ENCODE data around the gene PAWR.

The PAWR gene

GRCh38 chr12:79698966-79699365, 8.2 kb upstream of the PAWR start:
- no peak for TF ChIP-seq EGR1 (IDR thresholded peaks at IDR 0.05)
- TF ChIP-seq TCF12 (IDR thresholded peaks at IDR 0.05; ENCODE audit: low read depth) = no peak
- TF ChIP-seq YY1 (IDR thresholded peaks at IDR 0.05; ENCODE audit: low read depth) = no peak
- no peak for TF ChIP-seq FOXM1 (IDR thresholded peaks at IDR 0.05; ENCODE audit: borderline replicate concordance, low read depth)
- TF ChIP-seq CREB1 (IDR thresholded peaks at IDR 0.05; ENCODE audit: low read depth) = no peak
- TF ChIP-seq USF1 (IDR thresholded peaks at IDR 0.05) = no peak
- no peak for TF ChIP-seq TEAD4 (IDR thresholded peaks at IDR 0.05)
- TF ChIP-seq RAD21 (IDR thresholded peaks at IDR 0.05; ENCODE audit: low read depth) = no peak
- TF ChIP-seq CEBPB (IDR thresholded peaks at IDR 0.05) = no peak
- no peak for TF ChIP-seq REST (IDR thresholded peaks at IDR 0.05; ENCODE audit: low read depth)
- TF ChIP-seq TAF1 (IDR thresholded peaks at IDR 0.05; ENCODE audit: low read depth) = no peak
- TF ChIP-seq MAX (IDR thresholded peaks at IDR 0.05) = no peak
- no peak for TF ChIP-seq ZBTB7A (IDR thresholded peaks at IDR 0.05; ENCODE audit: low read depth)
- no peak for TF ChIP-seq NFIC (IDR thresholded peaks at IDR 0.05)
- no peak for TF ChIP-seq EP300 (IDR thresholded peaks at IDR 0.05; ENCODE audit: borderline replicate concordance)

GRCh38 chr12:79696416-79696815, 5.7 kb upstream of the PAWR start:
- TF ChIP-seq CREB1 (IDR thresholded peaks at IDR 0.05; ENCODE audit: low read depth) = no peak
- no peak for TF ChIP-seq EP300 (IDR thresholded peaks at IDR 0.05; ENCODE audit: borderline replicate concordance)
- no peak for TF ChIP-seq TCF12 (IDR thresholded peaks at IDR 0.05; ENCODE audit: low read depth)
- TF ChIP-seq RAD21 (IDR thresholded peaks at IDR 0.05; ENCODE audit: low read depth) = no peak
- TF ChIP-seq EGR1 (IDR thresholded peaks at IDR 0.05) = no peak
- no peak for TF ChIP-seq REST (IDR thresholded peaks at IDR 0.05; ENCODE audit: low read depth)
- TF ChIP-seq TEAD4 (IDR thresholded peaks at IDR 0.05) = no peak
- no peak for TF ChIP-seq TAF1 (IDR thresholded peaks at IDR 0.05; ENCODE audit: low read depth)

GRCh38 chr12:79692860-79693577, 2.3 kb upstream of the PAWR start:
- TF ChIP-seq REST (IDR thresholded peaks at IDR 0.05; ENCODE audit: low read depth) (no peak), TAF1 (IDR thresholded peaks at IDR 0.05; ENCODE audit: low read depth) (no peak), EGR1 (IDR thresholded peaks at IDR 0.05) (no peak), CEBPB (IDR thresholded peaks at IDR 0.05) (no peak), TEAD4 (IDR thresholded peaks at IDR 0.05) (no peak), FOXM1 (IDR thresholded peaks at IDR 0.05; ENCODE audit: borderline replicate concordance, low read depth) (no peak), CREB1 (IDR thresholded peaks at IDR 0.05; ENCODE audit: low read depth) (no peak), YY1 (IDR thresholded peaks at IDR 0.05; ENCODE audit: low read depth) (no peak), RAD21 (IDR thresholded peaks at IDR 0.05; ENCODE audit: low read depth) (no peak), TCF12 (IDR thresholded peaks at IDR 0.05; ENCODE audit: low read depth) (no peak), MAX (IDR thresholded peaks at IDR 0.05) (no peak), EP300 (IDR thresholded peaks at IDR 0.05; ENCODE audit: borderline replicate concordance) (no peak), NFIC (IDR thresholded peaks at IDR 0.05) (no peak)

GRCh38 chr12:79691511-79692248, 916 bp upstream of the PAWR start:
- TF ChIP-seq CEBPB (IDR thresholded peaks at IDR 0.05) (no peak), USF1 (IDR thresholded peaks at IDR 0.05) (no peak), MAX (IDR thresholded peaks at IDR 0.05) (no peak), TEAD4 (IDR thresholded peaks at IDR 0.05) (no peak), ZBTB7A (IDR thresholded peaks at IDR 0.05; ENCODE audit: low read depth) (no peak), FOXM1 (IDR thresholded peaks at IDR 0.05; ENCODE audit: borderline replicate concordance, low read depth) (no peak), EGR1 (IDR thresholded peaks at IDR 0.05) (no peak), TCF12 (IDR thresholded peaks at IDR 0.05; ENCODE audit: low read depth) (no peak), REST (IDR thresholded peaks at IDR 0.05; ENCODE audit: low read depth) (no peak)
